RWPE2 (cell line): Measurements from ENCODE around the gene OGG1.

ENCODE experiments used
- ATAC-seq: fragments of 200-7000 bp; cut with Tn5 transposase; 3 replicates; pipeline ENCODE4 v1.9.1; 2021; ENCODE audit warnings: low read depth
- DNase-seq: peaks from one replicate; pipeline ENCODE4 v3.0.0-alpha.2; 2020; ENCODE audit warnings: low spot score
- H3K27ac ChIP-seq: fragments of 450-650 bp; 2 replicates; pipeline ENCODE4 v1.5.1; 2017; ENCODE audit warnings: mild to moderate bottlenecking; ENCODE audit not compliant: poor library complexity, severe bottlenecking
- H3K27me3 ChIP-seq: fragments of 250-450 bp; sonication (Bioruptor Pico); 2 replicates; pipeline ENCODE4 v1.5.1; 2021; ENCODE audit warnings: mild to moderate bottlenecking, moderate library complexity; ENCODE audit not compliant: insufficient read depth, poor library complexity, severe bottlenecking
- H3K36me3 ChIP-seq: fragments of 250-450 bp; sonication (Bioruptor Pico); 2 replicates; pipeline ENCODE4 v1.5.1; 2020; ENCODE audit warnings: low read depth, mild to moderate bottlenecking, moderate library complexity
- H3K4me1 ChIP-seq: fragments of 250-450 bp; sonication (Bioruptor Pico); 2 replicates; pipeline ENCODE4 v1.5.1; 2021; ENCODE audit warnings: mild to moderate bottlenecking, moderate library complexity; ENCODE audit not compliant: insufficient read depth, poor library complexity, severe bottlenecking
- H3K4me3 ChIP-seq: fragments of 250-450 bp; sonication (Bioruptor Pico); 2 replicates; pipeline ENCODE4 v1.5.1; 2021; ENCODE audit warnings: mild to moderate bottlenecking, moderate library complexity; ENCODE audit not compliant: severe bottlenecking
- H3K9me3 ChIP-seq: fragments of 250-450 bp; sonication (Bioruptor Pico); 2 replicates; pipeline ENCODE4 v1.5.1; 2021; ENCODE audit warnings: mild to moderate bottlenecking, moderate library complexity; ENCODE audit not compliant: severe bottlenecking
- CTCF ChIP-seq: fragments of 450-650 bp; IDR thresholded peaks from one replicate; pipeline ENCODE4 v1.5.1; 2017; ENCODE audit warnings: mild to moderate bottlenecking, moderate library complexity; ENCODE audit not compliant: poor library complexity, severe bottlenecking

OGG1 gene

GRCh38 chr3:9703736-9704346, 45.9 kb upstream of the OGG1 start, which contains the start of gene CPNE9:
Gene CPNE9, plus strand, starts transcription at chr3:9703833. Its CDS starts 164 bp downstream, at chr3:9703997.
- Histone ChIP-seq H3K4me1 (no peaks in the 10 kb centered on the region), H3K27me3 (peaks cover 8% of the 10 kb centered on the region), H3K36me3 (no peaks in the 10 kb centered on the region), H3K27ac (no peak within 1 kb of the TSS), H3K4me3 (peak within 1 kb of the TSS; percentile 9), H3K9me3 (no peaks in the 10 kb centered on the region)
- no peak for TF ChIP-seq CTCF
- no peak for DNase-seq
- peak; percentile 38 for ATAC-seq

GRCh38 chr3:9704347-9705322, 45.1 kb upstream of the OGG1 start:
- Histone ChIP-seq H3K36me3 (no peaks in the 10 kb centered on the region), H3K4me3 (peak overlapping the region; percentile 9), H3K9me3 (no peaks in the 10 kb centered on the region), H3K27ac (no peak overlapping the region), H3K27me3 (peaks cover 8% of the 10 kb centered on the region), H3K4me1 (no peaks in the 10 kb centered on the region)
- no peak for TF ChIP-seq CTCF
- peak; percentile 67 for ATAC-seq
- DNase-seq, result no peak

GRCh38 chr3:9710174-9710739, 39.5 kb upstream of the OGG1 start:
- no peak for TF ChIP-seq CTCF
- Histone ChIP-seq H3K9me3 (no peaks in the 10 kb centered on the region), H3K4me1 (no peaks in the 10 kb centered on the region), H3K27me3 (no peaks in the 10 kb centered on the region), H3K27ac (no peak overlapping the region), H3K36me3 (no peaks in the 10 kb centered on the region), H3K4me3 (no peak overlapping the region)
- no peak for ATAC-seq
- no peak for DNase-seq

GRCh38 chr3:9712415-9712814, 37.3 kb upstream of the OGG1 start:
- ATAC-seq, result no peak

More at GRCh38 chr3:9712415-9712814, 37.3 kb upstream of the OGG1 start:
- TF ChIP-seq CTCF, result no peak
- H3K4me1 ChIP-seq, result no peaks in the 10 kb centered on the region
- no peak overlapping the region for H3K27ac ChIP-seq
- H3K27me3 ChIP-seq, result no peaks in the 10 kb centered on the region
- no peak for DNase-seq
- no peaks in the 10 kb centered on the region for H3K36me3 ChIP-seq
- H3K9me3 ChIP-seq, result no peaks in the 10 kb centered on the region
- H3K4me3 ChIP-seq, result no peak overlapping the region
